AG09309 (cell line): ENCODE measurements around the gene OTOP2.

ENCODE experiments used
- DNase-seq: peaks from one replicate; pipeline ENCODE4 v3.0.0-alpha.2; 2010; ENCODE audit warnings: low read depth
- H3K4me3 ChIP-seq: 2 replicates; pipeline ENCODE4 v1.5.1; 2011; ENCODE audit warnings: mild to moderate bottlenecking, low read depth, low read length, moderate library complexity; ENCODE audit not compliant: control insufficient read depth
- CTCF ChIP-seq: IDR thresholded peaks from 2 replicates; pipeline ENCODE4 v1.5.1; 2011; ENCODE audit warnings: mild to moderate bottlenecking, low read depth, low read length, inconsistent platforms; ENCODE audit not compliant: insufficient read depth, control insufficient read depth; ENCODE audit errors: missing control alignments

The OTOP2 gene

GRCh38 chr17:74916136-74916850 lies 7.8 kb upstream of the OTOP2 start:
- no peak overlapping the region for H3K4me3 ChIP-seq
- TF ChIP-seq CTCF: no peak
- DNase-seq: no peak

GRCh38 chr17:74916851-74917199 lies 7.2 kb upstream of the OTOP2 start:
- H3K4me3 ChIP-seq: no peak overlapping the region
- no peak for DNase-seq
- no peak for TF ChIP-seq CTCF

GRCh38 chr17:74917430-74917829 lies 6.6 kb upstream of the OTOP2 start:
- DNase-seq: no peak

GRCh38 chr17:74918906-74919305 lies 5.2 kb upstream of the OTOP2 start:
- no peak for DNase-seq
- H3K4me3 ChIP-seq: no peak overlapping the region
- no peak for TF ChIP-seq CTCF

More at GRCh38 chr17:74917430-74917829, 6.6 kb upstream of the OTOP2 start:
- TF ChIP-seq CTCF: no peak
- H3K4me3 ChIP-seq: no peak overlapping the region

GRCh38 chr17:74919440-74920305 lies 4.4 kb upstream of the OTOP2 start:
- no peak for DNase-seq
- no peak overlapping the region for H3K4me3 ChIP-seq
- TF ChIP-seq CTCF: no peak

GRCh38 chr17:74920306-74920620 lies 3.8 kb upstream of the OTOP2 start:
- no peak for TF ChIP-seq CTCF
- no peak for DNase-seq
- H3K4me3 ChIP-seq: no peak overlapping the region
